GM19372 (cell line): Measurements from ENCODE around the gene STK11IP.

Source experiments
- ATAC-seq: cut with Tn5 transposase; IDR thresholded peaks from one replicate; pipeline ENCODE4 v1.9.1; 2021; ENCODE audit warnings: mild to moderate bottlenecking, low read depth, moderate library complexity; ENCODE audit not compliant: unreplicated experiment

The STK11IP gene

GRCh38 chr2:219631904-219632759, 34.5 kb downstream of the STK11IP start:
- ATAC-seq = no peak

- ATAC-seq = no peak
These were observed 35.1 kb downstream of the STK11IP start for GRCh38 chr2:219632760-219633105.

- ATAC-seq = no peak
These were observed 35.8 kb downstream of the STK11IP start for GRCh38 chr2:219633276-219634065.

GRCh38 chr2:219634171-219634940, 36.7 kb downstream of the STK11IP start:
- no peak for ATAC-seq

- no peak for ATAC-seq
These were observed 37.5 kb downstream of the STK11IP start for GRCh38 chr2:219634951-219635751.

GRCh38 chr2:219636144-219636915, 38.7 kb downstream of the STK11IP start:
- ATAC-seq = no peak

GRCh38 chr2:219636941-219637841, 39.5 kb downstream of the STK11IP start:
- no peak for ATAC-seq

GRCh38 chr2:219637842-219638185, 40.2 kb downstream of the STK11IP start:
- no peak for ATAC-seq

GRCh38 chr2:219638217-219638947, 40.7 kb downstream of the STK11IP start:
- no peak for ATAC-seq

GRCh38 chr2:219638948-219639755, 41.5 kb downstream of the STK11IP start:
- no peak for ATAC-seq

GRCh38 chr2:219641390-219642068, 43.9 kb downstream of the STK11IP start:
- no peak for ATAC-seq

GRCh38 chr2:219642069-219642454, 44.4 kb downstream of the STK11IP start:
- ATAC-seq = no peak

- peak; percentile 98 for ATAC-seq
These were observed 44.9 kb downstream of the STK11IP start for GRCh38 chr2:219642465-219643083.

GRCh38 chr2:219643084-219643473, 45.4 kb downstream of the STK11IP start:
- ATAC-seq = no peak

GRCh38 chr2:219643788-219644398, 46.2 kb downstream of the STK11IP start:
- ATAC-seq = no peak
